ENCODE data around the gene CSTPP1. TPM values are rescaled to one million over a fixed set of nuclear protein-coding genes. Genes with fewer than 3 reads are reported as not detected.

CSTPP1 gene
- total and polyA plus RNA-seq, 2 of the 4 experiments (the other 2 are of a cell fraction) = 22.0 to 35.7 TPM

DNA sequence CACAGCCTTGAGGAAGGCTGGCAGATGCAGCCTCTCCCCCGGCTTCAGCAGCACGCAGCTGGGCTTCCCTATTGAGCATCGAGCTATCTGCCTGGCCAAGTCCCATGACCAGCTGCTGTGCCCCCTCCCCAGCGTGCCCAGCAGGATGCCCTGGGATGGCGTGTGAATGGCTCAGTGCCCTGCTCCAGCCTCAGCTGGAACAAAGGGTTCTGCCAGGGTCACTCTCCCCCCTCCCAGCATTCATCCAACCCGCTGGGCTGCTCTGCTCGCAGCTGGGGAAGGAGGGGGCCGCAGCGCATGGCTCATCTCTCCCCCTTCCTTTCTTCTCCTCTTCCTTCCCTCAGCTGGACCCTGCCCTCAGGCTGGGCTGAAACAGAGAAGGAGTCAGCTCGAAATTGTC lies 32.7 kb upstream of the CSTPP1 start:
- H3K23ac ChIP-seq (ENCODE audit: low read depth, low read length) = no peak overlapping the region
- H4K5ac ChIP-seq (ENCODE audit: low read depth, low read length) = no peak overlapping the region
- no peak overlapping the region for H2BK5ac ChIP-seq (ENCODE audit: low read depth, low read length, poor library complexity, severe bottlenecking)
- ChIA-PET CTCF (interaction anchor here (1.2 kb wide), 1 partner anchor 250 kb away, joined by 3 read pairs; no protein-coding TSS in a partner anchor), POLR2A (ENCODE audit: unreplicated experiment) (no interaction called here)
- no peak overlapping the region for H2AFZ ChIP-seq (replicated peaks; ENCODE audit: low read length, poor library complexity)
- H3K56ac ChIP-seq (ENCODE audit: extremely low read depth, insufficient read depth, low read length) = no peak overlapping the region
- H3K9ac ChIP-seq (ENCODE audit: low read depth, low read length) = no peak overlapping the region
- 91% methylated on average over 5 of the region's 10 CpGs; no CpG with 5 or more reads in 1 of the 2 experiments for WGBS, 2 experiments (ENCODE audit: extremely low coverage in 2 of 2, insufficient read length in 1 of 2)
- in situ Hi-C loops (cut with MboI; ENCODE audit: low sequenced_read_pairs) (no loop called here), intact Hi-C loops (cut with micrococcal nuclease) (no loop called here), dilution Hi-C loops (cut with HindIII; ENCODE audit: low sequenced_read_pairs, unreplicated experiment) (no loop called here)
- no peaks in the 10 kb centered on the region for H3K27me3 ChIP-seq (ENCODE audit: control insufficient read depth, insufficient read depth, low read length)
- DNase-seq (no peak), ATAC-seq (ENCODE audit: low read depth) (no peak)
- no peak overlapping the region for H4K8ac ChIP-seq (ENCODE audit: low read depth in 2 of 2, low read length in 2 of 2)
- H3K14ac ChIP-seq (replicated peaks; ENCODE audit: low read depth, low read length) = no peak overlapping the region
- H3K4me3 ChIP-seq (ENCODE audit: insufficient read depth, low read depth, low read length) = no peak overlapping the region
- no peak overlapping the region for H2AK9ac ChIP-seq (replicated peaks; ENCODE audit: low read depth, low read length, poor library complexity)
- no TSS peak for BruUV-seq (replicated peaks)
- H3K9me3 ChIP-seq (ENCODE audit: control insufficient read depth, insufficient read depth, low read length) = no peaks in the 10 kb centered on the region
- no peak overlapping the region for H3K27ac ChIP-seq (ENCODE audit: insufficient read depth, low read length)
- no peak overlapping the region for H2AK5ac ChIP-seq (ENCODE audit: low read depth, low read length)
- H3K4ac ChIP-seq (ENCODE audit: low read depth, low read length) = no peak overlapping the region
- H2BK15ac ChIP-seq (ENCODE audit: low read depth, low read length) = no peak overlapping the region
- H3K18ac ChIP-seq (ENCODE audit: low read depth, low read length) = no peak overlapping the region
- no peaks in the 10 kb centered on the region for H3K36me3 ChIP-seq (ENCODE audit: control insufficient read depth, insufficient read depth, low read length)
- no peaks in the 10 kb centered on the region for H4K20me1 ChIP-seq (ENCODE audit: insufficient read depth, low read length)
- H2BK20ac ChIP-seq (ENCODE audit: low read depth, low read length) = no peak overlapping the region
- no peak overlapping the region for H3K4me2 ChIP-seq (ENCODE audit: low read depth, low read length)
- TF ChIP-seq SMC3 (IDR thresholded peaks at IDR 0.05; ENCODE audit: low read depth, low read length) = no peak
- no peak for TF ChIP-seq RCOR1 (IDR thresholded peaks at IDR 0.05; ENCODE audit: insufficient replicate concordance, low read length)
- TF ChIP-seq FOS (IDR thresholded peaks at IDR 0.05; ENCODE audit: low read depth, low read length) = no peak
- TF ChIP-seq BHLHE40 (IDR thresholded peaks at IDR 0.05; ENCODE audit: low read depth, low read length) = no peak
- TF ChIP-seq, protein P1, sequence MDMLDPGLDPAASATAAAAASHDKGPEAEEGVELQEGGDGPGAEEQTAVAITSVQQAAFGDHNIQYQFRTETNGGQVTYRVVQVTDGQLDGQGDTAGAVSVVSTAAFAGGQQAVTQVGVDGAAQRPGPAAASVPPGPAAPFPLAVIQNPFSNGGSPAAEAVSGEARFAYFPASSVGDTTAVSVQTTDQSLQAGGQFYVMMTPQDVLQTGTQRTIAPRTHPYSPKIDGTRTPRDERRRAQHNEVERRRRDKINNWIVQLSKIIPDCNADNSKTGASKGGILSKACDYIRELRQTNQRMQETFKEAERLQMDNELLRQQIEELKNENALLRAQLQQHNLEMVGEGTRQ (IDR thresholded peaks at IDR 0.05; ENCODE audit: low read depth, low read length) = no peak
- TF ChIP-seq MXI1 (IDR thresholded peaks at IDR 0.05; ENCODE audit: borderline replicate concordance, low read depth, low read length) = no peak
- no peak for TF ChIP-seq CEBPB (IDR thresholded peaks at IDR 0.05; ENCODE audit: low read depth, low read length)
- TF ChIP-seq POLR2A (IDR thresholded peaks at IDR 0.05; ENCODE audit: low read depth, low read length) = no peak
- no peak for TF ChIP-seq CHD1 (IDR thresholded peaks at IDR 0.05; ENCODE audit: low read depth, low read length)
- no peak for TF ChIP-seq NFE2L2 (IDR thresholded peaks at IDR 0.05; ENCODE audit: low read depth, low read length)
- TF ChIP-seq, protein P2, sequence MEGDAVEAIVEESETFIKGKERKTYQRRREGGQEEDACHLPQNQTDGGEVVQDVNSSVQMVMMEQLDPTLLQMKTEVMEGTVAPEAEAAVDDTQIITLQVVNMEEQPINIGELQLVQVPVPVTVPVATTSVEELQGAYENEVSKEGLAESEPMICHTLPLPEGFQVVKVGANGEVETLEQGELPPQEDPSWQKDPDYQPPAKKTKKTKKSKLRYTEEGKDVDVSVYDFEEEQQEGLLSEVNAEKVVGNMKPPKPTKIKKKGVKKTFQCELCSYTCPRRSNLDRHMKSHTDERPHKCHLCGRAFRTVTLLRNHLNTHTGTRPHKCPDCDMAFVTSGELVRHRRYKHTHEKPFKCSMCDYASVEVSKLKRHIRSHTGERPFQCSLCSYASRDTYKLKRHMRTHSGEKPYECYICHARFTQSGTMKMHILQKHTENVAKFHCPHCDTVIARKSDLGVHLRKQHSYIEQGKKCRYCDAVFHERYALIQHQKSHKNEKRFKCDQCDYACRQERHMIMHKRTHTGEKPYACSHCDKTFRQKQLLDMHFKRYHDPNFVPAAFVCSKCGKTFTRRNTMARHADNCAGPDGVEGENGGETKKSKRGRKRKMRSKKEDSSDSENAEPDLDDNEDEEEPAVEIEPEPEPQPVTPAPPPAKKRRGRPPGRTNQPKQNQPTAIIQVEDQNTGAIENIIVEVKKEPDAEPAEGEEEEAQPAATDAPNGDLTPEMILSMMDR (conservative IDR thresholded peaks at IDR 0.05; ENCODE audit: low read depth, low read length) = no peak
- TF ChIP-seq RFX5 (IDR thresholded peaks at IDR 0.05; ENCODE audit: low read depth, low read length) = no peak
- no peak for TF ChIP-seq MAFK (IDR thresholded peaks at IDR 0.05; ENCODE audit: low read depth, low read length)
- TF ChIP-seq RAD21 (IDR thresholded peaks at IDR 0.05; ENCODE audit: low read length) = no peak
- TF ChIP-seq, protein P3, sequence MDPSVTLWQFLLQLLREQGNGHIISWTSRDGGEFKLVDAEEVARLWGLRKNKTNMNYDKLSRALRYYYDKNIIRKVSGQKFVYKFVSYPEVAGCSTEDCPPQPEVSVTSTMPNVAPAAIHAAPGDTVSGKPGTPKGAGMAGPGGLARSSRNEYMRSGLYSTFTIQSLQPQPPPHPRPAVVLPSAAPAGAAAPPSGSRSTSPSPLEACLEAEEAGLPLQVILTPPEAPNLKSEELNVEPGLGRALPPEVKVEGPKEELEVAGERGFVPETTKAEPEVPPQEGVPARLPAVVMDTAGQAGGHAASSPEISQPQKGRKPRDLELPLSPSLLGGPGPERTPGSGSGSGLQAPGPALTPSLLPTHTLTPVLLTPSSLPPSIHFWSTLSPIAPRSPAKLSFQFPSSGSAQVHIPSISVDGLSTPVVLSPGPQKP (IDR thresholded peaks at IDR 0.05; ENCODE audit: borderline replicate concordance, low read depth, low read length) = no peak
- TF ChIP-seq MAZ (IDR thresholded peaks at IDR 0.05; ENCODE audit: borderline replicate concordance, low read depth, low read length) = no peak
- H3K79me1 ChIP-seq (ENCODE audit: low read depth in 1 of 2, low read length in 2 of 2) = no peaks in the 10 kb centered on the region
- H4K91ac ChIP-seq (ENCODE audit: insufficient read depth, low read depth, low read length) = no peak overlapping the region
- H2BK120ac ChIP-seq (ENCODE audit: low read depth, low read length) = no peak overlapping the region
- peaks cover 8% of the 10 kb centered on the region for H3K4me1 ChIP-seq (ENCODE audit: control insufficient read depth, insufficient read depth, low read length)
- H3K9me1 ChIP-seq (ENCODE audit: insufficient read depth, low read length) = peaks cover 9% of the 10 kb centered on the region; the same call in 1 of the 2 replicates
